Activated T-cell treated with anti-CD3 and anti-CD28 coated beads for 4 hours (primary cell): ENCODE results near the gene PHF12.
A peak's percentile ranks its signal among the peaks of the same experiment; 100 is the strongest.
"Not testable (repeated sequence)": the region's sequence is repeated elsewhere in the genome, so short reads cannot be mapped to it uniquely, and the experiment has no call there.

Experiments
- DNase-seq: peaks from one replicate; pipeline ENCODE4 v3.0.0-alpha.2; 2020

Gene PHF12

DNA sequence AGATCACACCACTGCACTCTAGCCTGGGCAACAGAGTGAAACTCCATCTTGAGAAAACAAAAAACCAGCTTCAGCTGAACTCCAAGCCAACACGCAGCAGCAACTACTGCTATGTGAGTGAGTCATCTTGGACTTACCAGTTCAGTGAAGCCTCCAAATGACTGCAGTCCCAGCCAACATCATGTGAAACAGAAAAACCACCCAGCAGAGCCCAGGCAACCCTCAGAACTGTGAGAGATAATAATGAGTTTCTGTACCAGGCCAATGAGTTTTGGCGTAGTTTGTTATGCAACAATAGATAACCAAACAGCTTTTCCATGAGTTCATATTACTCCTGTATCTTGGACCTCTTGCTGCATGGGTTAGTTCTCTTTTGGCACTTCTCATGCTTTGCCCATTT, 23.3 kb downstream of the PHF12 start:
- no peak for DNase-seq

DNA sequence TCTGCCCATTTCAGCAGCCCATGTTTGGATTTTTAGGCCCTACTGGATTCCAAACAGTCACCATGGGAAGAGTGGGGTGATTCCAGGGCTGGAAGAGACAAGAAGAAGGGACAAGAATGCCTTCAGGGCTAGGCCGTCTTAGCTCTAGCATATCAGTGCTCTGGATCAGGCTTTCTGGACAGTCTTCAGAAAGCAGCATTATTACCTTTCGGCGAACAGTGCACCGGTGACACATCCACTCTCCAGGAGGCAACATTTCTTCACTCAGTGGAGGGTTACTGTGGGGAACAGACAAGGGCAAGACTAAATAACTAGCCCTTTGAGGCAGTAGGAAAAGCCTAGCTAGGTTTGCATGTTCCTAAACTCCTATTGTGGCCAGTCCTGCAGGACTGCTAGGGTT, 24.5 kb downstream of the PHF12 start:
- DNase-seq: no peak

- no peak for DNase-seq
These were observed 25.0 kb downstream of the PHF12 start for GRCh38 chr17:28926366-28926765.

- peak; percentile 46 for DNase-seq
These were observed 25.4 kb downstream of the PHF12 start for GRCh38 chr17:28925912-28926365.

- no peak for DNase-seq
These were observed 31.1 kb downstream of the PHF12 start for GRCh38 chr17:28920201-28920600.

GRCh38 chr17:28918295-28918694, 33.0 kb downstream of the PHF12 start:
- no peak for DNase-seq

DNA sequence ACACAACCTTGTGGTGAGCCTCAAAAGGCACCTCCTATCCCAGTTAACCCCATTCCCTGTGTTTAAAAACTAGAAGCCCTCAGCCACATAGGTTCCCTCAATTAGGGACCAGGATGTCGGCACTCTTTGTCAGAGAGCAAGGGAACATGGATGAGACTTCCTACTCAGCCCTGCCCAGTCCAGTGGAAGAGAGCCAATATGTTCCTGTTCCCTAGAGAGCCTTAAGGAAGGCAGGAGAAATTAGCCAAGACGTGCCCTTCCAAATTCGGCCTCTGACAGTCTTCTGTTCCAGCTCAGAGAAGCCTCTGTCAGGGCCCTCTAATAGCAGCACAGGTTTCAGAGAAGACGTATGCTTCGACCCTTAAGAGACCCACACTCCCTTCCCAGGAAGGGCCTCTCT, 33.9 kb downstream of the PHF12 start:
- no peak for DNase-seq

DNA sequence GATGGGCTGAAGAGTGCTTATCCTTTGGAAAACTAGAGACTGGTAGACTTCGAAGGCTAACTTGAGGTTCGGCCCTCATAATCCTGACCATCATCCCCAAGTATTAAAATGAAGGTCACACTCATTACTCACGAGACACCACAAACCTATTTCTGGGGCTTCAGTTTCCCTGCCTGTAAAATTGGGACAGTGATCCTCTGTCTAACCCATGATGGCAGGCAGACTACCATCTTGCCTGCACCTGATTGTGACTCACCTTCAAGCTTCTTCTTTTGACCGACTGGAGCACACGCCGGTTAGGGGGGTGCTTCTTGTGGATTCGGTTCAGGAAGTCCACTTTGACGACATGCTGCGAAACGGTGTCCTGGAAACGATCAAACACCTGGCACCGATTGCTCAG, 34.3 kb downstream of the PHF12 start:
- DNase-seq: no peak

- DNase-seq: peak; percentile 21
These were observed 34.9 kb downstream of the PHF12 start for GRCh38 chr17:28916302-28916934.

- no peak for DNase-seq
These were observed 38.4 kb downstream of the PHF12 start for GRCh38 chr17:28912938-28913333.

GRCh38 chr17:28912281-28912937, 38.9 kb downstream of the PHF12 start:
- DNase-seq: no peak

- DNase-seq: no peak
These were observed 39.8 kb downstream of the PHF12 start for GRCh38 chr17:28911411-28912045.

GRCh38 chr17:28910534-28910933, 40.8 kb downstream of the PHF12 start:
- no peak for DNase-seq

- no peak for DNase-seq
These were observed 42.6 kb downstream of the PHF12 start for GRCh38 chr17:28908640-28909167.

- no peak for DNase-seq
These were observed 43.4 kb downstream of the PHF12 start for GRCh38 chr17:28907709-28908475.

DNA sequence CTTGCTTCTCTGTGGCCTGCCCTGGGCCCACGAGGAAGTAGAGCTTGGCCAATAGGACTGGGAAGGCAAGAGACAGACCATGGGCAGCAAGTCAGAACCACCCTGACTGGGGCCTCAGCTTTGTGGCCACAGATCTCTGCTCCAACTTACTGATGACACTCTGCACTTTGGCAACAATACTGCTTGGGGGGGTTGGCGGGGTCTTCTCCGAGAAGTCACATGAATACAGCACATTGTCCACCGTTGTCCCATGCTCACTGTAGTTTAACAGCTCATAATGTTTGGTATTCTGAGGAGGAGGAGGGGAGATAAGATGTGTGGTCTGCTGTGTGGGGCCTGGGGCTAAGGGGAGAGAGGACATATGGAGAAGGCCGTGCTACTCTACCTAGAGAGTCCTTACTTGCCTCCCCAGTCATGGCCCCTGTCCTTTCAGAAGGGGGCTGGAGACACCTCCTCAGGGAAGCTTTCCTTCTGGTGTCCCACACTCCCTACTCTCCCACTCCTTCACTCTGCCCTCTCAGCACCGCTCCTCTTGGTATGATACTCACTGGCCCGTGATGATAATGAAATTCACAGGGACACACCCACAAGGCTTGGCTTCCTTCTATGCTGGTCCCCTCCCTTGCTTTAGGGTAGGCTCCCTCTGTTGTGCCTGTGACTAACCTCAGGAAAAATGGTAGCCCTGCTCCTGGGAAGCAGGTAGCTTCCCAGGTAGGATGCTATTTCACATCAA, 44.4 kb downstream of the PHF12 start:
- no peak for DNase-seq

- no peak for DNase-seq
These were observed 45.0 kb downstream of the PHF12 start for GRCh38 chr17:28906276-28906675.

DNA sequence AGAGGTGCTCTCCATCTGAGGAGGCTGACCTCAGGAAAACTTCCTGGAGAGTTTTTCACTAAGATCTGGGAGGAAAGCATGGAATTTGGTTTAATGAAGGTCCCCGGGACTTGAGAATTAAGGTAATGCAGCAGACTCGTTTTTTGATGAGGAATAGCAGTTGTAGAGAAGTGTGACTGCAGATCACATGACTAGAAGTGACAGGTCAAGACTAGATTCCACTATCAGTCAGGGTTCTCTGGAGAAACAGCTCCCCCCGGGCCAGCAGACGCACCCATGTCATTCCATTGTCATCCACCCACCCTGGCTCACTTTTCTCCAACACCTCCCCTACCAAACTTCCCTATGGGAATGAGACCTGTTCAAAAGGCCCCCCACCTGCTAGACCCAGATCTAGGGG, 46.5 kb downstream of the PHF12 start:
- DNase-seq: no peak

DNA sequence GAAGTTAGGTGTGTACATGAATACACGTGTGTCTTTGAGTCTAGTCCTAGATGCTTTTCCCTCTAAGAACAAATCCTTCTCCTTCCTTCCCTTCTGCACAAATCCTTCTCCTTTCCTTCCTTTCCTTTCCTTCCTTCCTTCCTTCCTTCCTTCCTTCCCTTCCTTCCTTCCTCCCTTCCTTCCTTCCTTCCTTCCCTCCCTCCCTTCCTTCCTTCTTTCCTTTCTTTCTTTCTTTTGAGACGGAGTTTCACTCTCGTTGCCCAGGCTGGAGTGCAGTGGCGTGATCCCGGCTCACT, 47.8 kb downstream of the PHF12 start:
- not testable (repeated sequence) for DNase-seq

- DNase-seq: peak; percentile 86
These were observed 48.3 kb downstream of the PHF12 start, which contains the start of gene DHRS13 for GRCh38 chr17:28902819-28903545. Gene DHRS13, minus strand, starts transcription at chr17:28903079. Its CDS starts 135 bp downstream, at chr17:28902944.

- peak; percentile 31 for DNase-seq
These were observed 49.2 kb downstream of the PHF12 start for GRCh38 chr17:28901866-28902818.
